Islet precursor cell (in vitro differentiated cells): ENCODE measurements around the gene NAA40.

Experiments
- DNase-seq: peaks from one replicate; pipeline ENCODE4 v3.0.0-alpha.2; 2018

NAA40 gene

DNA sequence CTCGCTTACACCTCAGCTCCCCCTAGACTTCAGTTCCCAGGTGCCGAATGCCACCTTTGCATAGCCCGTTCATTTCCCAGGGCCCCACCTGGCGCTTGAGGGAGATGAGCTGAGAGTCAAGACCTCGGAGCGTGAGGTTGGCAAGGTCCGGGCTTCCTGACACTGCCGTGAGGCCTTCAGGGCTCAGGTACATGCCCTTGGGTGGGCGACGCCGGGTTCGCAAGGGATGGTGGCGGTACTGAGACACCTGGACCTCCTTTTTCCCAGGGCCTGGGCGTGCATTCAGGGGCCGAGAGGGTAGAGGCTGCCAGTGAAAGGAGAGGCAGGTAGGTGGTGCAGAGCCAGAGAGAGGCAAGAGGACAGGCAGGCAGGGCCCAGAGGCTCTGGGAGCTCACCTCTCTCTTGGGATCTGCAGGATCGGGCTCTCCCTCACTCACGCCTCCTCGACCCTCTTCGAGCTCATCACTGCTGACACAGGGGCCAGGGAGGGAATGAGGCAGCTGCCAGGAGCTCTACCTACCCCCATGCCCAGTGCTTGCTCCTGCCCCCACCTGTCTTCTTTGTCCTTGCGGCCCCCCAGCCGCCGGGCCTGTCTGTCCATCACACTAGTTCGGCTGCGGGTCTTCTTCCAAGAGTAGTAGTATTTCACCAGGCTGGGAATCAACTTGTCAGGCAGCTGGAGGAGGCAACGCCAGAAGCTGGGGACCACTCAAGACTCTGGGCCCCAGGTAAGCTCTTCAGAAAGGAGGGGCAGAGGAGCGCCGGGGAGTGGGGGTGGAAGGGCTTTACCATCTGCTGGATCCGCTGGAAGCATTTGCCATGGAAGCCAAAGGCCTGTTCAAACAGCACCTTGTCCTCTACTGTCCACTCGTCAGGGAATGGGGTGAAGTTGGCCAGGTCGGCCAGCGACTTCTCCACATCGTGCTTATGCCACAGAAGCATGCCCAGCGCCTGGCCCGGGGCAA, 24.7 kb upstream of the NAA40 start:
- no peak for DNase-seq

GRCh38 chr11:63914896-63915691, 23.7 kb upstream of the NAA40 start:
- peak; percentile 74 for DNase-seq

- DNase-seq, result peak; percentile 94
Measured at GRCh38 chr11:63915961-63916836, 22.6 kb upstream of the NAA40 start.

GRCh38 chr11:63916837-63917691, 21.7 kb upstream of the NAA40 start, which contains the start of gene RCOR2:
TSS of gene RCOR2 (minus strand) at chr11:63917164. CDS start at chr11:63916456, 708 bp downstream.
- DNase-seq, result peak; percentile 96

DNA sequence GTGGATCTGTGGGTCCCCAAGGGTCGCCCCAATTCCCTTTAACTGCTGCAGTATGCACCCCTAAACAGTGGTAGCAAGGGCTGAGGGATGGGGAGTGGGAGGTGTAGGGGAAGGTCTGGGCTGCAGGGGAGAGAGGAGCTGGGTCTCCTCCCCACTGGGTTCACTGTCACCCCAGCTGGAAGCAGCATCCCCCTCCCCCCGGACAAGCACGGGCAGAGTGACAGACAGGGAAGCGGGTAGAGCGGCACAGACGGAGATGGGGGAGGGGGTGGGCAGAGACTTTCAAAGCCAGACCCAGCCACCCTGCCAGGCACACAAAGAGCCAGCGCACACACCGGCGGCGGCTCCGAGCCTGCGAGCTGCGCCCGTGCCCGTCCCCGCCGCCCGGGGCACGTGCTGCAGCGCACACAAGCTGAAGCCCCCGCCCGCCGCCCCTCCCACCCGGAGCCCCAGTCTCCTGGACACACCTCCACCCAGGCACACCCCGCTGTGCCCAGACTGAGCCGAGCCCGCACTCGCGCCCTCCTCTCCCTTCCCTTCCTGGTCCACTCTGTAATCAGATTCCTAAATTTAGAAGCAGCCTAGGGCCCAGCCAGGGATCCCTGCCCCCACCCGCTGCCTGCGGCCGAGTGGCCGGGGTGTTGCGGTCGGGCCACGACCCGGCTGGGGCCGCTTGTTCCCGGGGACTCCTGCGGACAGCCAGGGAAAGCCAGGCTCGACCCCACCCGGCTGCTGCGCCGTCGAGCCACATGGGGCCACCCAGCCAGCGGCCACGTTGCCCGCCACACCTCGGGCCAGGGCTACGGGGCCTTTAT, 20.9 kb upstream of the NAA40 start:
- peak; percentile 90 for DNase-seq

DNA sequence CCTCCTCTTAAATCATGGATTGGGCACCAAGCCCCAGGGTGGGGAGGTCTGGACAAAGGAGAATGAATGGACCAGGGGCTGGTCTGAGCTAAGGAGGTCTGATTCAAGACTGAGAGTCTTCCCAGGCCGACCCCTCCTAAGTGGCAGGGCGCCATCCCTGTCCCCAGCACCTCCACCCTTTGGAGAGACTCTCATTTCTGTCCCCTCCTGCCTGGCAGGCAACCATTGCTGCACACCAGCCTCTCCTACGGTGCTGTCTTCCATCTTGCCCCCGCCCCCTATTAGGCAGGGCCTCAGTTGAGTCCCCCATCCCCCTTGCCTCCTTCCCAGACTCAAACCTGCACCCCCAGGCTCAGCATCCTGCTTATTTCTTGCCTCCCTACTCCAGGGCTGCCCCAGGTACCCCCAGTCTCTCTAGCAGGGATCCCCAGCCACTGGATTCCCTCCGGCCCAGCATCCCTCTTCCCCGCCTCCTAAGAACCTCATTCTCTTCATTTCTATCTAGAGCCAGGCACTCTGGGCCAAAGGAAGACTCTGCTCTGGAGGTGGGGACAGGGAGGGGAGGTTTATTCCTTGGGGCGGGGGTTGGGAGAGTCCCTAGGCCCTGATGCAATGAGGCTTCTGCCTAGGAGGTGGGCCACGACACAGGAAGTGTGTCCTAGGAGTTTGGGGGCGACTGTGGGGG, 20.2 kb upstream of the NAA40 start:
- peak; percentile 72 for DNase-seq

DNA sequence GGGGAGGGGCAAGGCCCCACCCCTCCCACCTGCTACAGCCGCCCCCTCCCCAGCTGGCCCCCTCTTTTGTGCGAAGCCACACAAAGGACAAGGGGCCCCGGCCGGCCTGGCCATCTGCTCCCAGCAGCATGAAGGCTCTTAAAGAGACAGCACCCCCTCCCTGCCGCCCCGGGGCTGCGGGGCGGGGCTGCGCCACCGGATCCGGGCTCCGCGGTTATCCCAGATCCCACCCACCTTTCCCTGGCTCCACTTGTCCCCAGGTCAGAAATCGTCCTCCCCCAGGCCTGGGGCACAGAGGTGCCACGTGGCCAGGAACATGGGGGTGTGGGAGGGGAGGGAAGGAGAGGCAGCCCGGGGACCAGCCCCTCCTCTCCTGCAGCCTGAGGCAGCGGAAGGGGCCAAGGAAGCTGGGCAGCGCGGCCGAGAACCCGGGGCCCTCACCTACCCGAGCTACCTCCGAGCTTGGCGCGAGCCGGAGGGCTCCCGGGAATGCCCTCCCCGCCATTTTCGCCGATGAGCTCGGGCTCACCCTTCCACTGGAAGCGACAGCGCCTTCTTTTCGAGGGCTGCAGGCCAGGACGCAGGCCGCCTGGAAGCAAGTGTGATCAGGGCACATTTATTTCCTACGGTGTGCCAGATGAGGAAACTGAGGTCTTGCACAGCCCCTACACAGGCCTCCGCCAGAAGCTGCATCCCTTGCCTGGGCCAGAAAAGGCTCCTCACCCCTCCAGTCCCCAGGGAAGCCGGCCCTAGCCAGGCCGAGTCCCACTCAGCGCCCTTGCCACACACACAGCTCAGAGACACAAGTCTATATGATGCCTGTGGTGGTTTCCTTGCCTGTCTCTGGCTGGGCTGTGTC, 19.3 kb upstream of the NAA40 start:
- DNase-seq, result peak; percentile 84

DNA sequence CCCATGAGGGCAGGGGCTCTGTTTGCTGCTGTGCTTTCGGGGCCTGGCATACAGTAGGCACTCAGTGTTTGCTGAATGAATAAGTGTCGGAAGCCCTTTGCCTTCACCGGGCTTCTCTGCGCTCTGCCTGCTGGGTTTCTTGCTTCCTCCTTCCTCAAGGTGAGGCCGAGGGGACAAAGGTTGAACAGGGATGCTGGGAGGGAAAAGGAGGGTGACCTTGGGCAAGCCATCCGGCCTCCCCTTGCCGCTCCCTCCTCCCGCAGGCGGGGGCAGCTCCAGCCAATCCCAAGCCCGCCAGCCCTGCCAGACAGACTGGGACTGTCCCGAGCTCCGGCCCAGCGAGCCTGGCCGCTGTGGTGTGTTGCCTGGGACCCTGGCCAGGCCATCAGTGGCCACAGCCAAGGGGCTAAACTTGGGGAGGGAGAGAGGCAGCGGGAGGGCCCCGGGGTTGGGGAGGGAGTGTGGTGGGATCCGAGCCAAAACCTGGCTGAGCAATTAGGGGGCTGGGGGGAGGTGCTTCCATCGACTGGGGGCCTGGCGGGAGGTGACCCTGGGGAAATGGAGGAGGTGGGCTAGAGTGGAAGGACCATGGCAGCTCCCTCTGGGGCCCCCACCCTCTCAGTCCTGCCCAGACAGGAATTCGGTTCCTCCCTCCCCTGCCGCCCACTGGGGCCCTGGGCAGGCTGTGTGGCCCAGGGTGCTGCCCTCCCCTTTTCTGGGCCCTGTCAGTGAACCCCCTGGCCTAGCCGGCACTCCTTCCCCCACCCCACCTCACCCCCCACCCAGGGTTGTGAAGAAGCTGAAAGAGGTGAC, 18.5 kb upstream of the NAA40 start:
- peak; percentile 88 for DNase-seq

DNA sequence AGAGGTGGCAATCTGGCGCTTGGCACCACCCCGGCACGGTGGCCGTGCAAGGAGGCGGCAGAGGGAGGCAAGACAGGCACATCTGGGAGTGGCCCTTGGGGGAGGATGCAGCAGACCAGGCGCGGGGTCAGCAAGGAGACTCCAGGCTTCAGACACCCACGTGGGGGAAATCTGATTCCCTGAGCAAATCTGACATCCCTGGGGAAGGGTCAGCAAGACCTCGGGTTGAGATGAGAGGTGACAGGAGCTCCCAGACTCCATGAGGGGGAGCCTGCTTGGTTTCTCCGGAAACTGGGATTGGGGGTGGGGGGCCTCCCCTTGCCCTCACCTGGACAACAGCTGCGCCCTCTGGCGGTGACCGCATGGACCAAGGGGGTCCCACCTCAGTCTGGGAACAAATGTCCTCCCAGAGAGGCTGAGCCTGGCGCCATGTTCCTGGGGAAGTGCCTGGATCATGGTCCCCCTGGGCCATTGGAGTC, 17.8 kb upstream of the NAA40 start:
- no peak for DNase-seq

- DNase-seq, result no peak
Measured at GRCh38 chr11:63922673-63923192, 16.1 kb upstream of the NAA40 start.

GRCh38 chr11:63923319-63923718, 15.5 kb upstream of the NAA40 start:
- no peak for DNase-seq

GRCh38 chr11:63929616-63930015, 9.2 kb upstream of the NAA40 start:
- DNase-seq, result no peak

DNA sequence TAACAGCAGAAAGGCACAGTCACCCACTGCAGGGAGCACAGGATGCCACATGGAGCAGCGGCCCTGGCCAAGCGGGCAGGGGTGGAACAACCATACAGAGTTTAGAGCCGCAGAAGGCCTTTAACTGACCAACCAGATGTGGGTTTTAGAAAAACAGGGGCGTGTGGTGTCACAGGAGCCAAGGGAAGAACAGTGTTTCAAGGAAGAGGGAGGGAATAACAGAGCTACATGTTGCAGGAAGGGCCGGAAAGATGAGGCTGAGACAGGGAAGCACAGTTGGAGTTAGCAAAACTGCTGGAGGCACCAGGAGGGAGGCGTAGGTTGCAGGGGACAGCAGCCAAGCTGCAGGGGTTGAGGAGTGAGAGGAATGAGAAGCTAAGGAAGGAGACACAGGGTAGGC, 7.8 kb upstream of the NAA40 start:
- DNase-seq, result no peak

- DNase-seq, result no peak
Measured at GRCh38 chr11:63931876-63932275, 6.9 kb upstream of the NAA40 start.

DNA sequence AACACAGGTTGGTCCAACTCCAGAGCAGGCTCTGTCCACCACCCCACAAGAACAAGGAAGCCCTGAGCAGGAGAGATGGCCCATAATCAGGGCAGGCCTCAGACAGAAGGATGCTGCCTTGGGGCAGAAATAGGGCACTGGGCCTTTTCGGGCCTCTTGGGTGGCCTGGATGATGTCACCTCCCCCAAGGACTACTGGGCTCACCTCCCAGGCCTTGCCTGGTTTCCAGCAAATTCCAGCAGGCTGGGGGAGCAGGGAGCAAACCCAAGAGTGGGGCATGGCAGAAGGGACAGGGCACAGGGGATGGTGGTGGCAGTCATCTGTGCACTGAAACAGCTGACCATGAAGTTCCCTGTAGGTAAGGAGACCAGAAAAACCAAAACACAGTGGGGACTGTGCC, 5.3 kb upstream of the NAA40 start:
- DNase-seq, result no peak

DNA sequence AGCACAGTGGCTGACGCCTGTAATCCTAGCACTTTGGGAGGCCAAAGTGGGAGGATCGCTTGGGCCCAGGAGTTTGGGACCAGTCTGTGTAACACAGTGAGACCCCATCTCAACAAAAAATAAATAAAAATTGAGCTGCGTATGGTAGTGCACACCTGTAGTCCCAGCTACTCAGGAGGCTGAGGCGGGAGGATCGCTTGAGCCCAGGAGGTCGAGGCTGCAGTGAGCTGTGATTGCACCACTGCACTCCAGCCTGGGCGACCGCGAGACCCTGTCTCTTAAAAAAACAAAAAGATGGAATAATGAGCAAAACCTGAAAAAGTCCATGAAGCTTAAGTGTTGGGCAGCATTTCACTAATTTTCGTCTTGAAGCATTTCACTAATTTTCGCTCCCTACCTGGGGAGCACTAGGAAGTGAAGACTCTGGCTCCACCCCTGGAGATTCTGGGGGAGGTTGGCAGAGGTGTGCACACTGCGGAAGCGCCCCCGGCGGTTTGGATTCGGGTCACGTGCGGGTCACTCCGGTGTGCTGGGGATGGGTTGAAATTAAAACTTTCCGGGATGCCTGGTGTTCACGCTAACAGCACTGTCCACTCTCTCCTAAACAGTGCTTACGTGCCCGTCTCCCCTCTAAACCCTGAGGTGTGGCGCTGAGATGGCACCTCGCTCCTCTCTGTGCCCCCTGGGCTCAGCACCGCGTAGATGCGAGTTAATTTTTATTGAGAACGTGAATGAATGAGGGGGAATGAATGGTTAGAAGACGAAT, 906 bp upstream of the NAA40 start:
- DNase-seq, result peak; percentile 66

DNA sequence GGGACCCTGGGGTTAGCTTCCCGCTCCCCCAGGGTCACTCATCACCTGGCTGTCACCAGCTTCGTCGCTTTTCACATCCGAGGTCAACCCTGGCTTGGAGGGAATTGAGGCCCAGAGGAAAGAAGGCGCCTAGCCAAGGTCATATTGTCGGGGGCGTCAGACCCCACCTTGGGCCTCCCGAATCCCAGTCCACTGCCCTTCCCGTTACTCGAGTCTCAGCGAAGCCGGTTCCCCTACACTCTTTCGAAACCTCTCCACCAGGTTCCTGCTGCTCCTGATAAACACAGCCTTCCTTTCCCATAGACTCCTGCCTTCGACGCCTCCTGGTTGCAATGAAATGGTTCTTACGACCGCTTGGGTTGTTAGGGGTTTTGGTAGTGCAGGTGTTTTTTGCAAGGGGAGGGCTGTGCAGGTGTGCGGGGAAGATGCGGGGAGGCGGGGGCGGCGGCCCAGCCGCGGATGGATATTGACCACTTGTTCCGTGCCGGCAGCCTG, 642 bp downstream of the NAA40 start:
- DNase-seq, result no peak
